Kidney epithelial cell (primary cell): ENCODE data around the gene CHST7. TPM values are rescaled to one million over a fixed set of nuclear protein-coding genes. Genes with fewer than 3 reads are reported as not detected.
"Not testable (repeated sequence)": the region's sequence is repeated elsewhere in the genome, so short reads cannot be mapped to it uniquely, and the experiment has no call there.

Experiments
- DNase-seq: peaks from one replicate; pipeline ENCODE4 v3.0.0-alpha.2; 2010; ENCODE audit warnings: low read depth
- H3K27me3 ChIP-seq: 2 replicates; pipeline ENCODE4 v1.6.0; 2011; ENCODE audit warnings: low read length; ENCODE audit not compliant: control insufficient read depth, insufficient read depth
- H3K36me3 ChIP-seq: 2 replicates; pipeline ENCODE4 v1.5.1; 2011; ENCODE audit warnings: low read length; ENCODE audit not compliant: control insufficient read depth, insufficient read depth
- H3K4me3 ChIP-seq: 2 replicates; pipeline ENCODE4 v1.5.1; 2011; ENCODE audit warnings: low read depth, mild to moderate bottlenecking, control low read depth, low read length
- CTCF ChIP-seq: IDR thresholded peaks from 2 replicates; pipeline ENCODE4 v1.5.1; 2011; ENCODE audit warnings: mild to moderate bottlenecking, moderate library complexity, low read length, control low read depth, inconsistent platforms; ENCODE audit not compliant: insufficient read depth, poor library complexity, severe bottlenecking
- total RNA-seq: library from RNA; depleted of rRNA; stranded (reverse); fragments of >200 nt; gene quantifications from 2 replicates; pipeline ENCODE4 v1.2.3, GENCODE V29; 2015

CHST7 gene, protein sequence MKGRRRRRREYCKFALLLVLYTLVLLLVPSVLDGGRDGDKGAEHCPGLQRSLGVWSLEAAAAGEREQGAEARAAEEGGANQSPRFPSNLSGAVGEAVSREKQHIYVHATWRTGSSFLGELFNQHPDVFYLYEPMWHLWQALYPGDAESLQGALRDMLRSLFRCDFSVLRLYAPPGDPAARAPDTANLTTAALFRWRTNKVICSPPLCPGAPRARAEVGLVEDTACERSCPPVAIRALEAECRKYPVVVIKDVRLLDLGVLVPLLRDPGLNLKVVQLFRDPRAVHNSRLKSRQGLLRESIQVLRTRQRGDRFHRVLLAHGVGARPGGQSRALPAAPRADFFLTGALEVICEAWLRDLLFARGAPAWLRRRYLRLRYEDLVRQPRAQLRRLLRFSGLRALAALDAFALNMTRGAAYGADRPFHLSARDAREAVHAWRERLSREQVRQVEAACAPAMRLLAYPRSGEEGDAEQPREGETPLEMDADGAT
- total RNA-seq = 5.2 and 7.7 TPM in 2 replicates

- Histone ChIP-seq H3K4me3 (peak within 1 kb of the TSS; percentile 51), H3K27me3 (peaks cover 5% of the 10 kb centered on the region), H3K36me3 (no peaks in the 10 kb centered on the region)
- TF ChIP-seq CTCF = peak; percentile 29
- DNase-seq = no peak
Observed at GRCh38 chrX:46573331-46573891, at the start of gene CHST7. TSS of gene CHST7 (plus strand) at chrX:46573765. CDS start at chrX:46573932, 167 bp downstream.

GRCh38 chrX:46528640-46529039 lies 44.9 kb upstream of the CHST7 start:
- DNase-seq, H3K36me3 ChIP-seq: not testable (repeated sequence)

DNA sequence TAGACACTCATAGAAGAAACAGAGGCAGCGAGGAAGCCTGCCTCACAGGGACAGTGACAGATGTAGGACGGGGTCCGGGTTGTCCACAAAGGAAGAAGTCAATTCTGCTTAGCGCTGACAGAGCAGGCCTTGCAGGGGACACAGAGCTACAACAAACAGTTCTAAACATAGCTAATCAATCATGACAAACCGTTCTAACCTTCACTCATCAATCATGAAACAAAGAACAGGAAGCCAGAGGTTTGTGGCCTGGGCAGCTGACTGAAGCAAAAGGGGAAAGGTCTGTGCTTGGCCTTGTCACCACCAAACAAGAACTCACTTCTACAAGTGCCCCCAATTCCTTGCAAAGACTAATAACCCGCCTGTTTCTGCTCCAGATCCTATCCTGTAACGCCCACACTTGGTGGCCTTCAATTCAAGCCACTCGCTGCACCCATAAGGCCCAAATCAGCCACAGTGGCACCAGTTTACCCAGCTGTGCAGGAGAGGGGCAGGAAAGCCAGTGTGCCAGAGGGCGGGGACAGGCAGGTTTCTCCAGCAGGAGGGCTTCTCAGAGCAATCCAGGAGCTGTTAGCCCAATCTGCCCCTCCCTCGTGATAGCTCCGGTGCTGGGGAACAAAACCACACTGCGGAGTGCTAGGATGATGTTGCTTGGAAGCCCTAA lies 43.7 kb upstream of the CHST7 start:
- H3K4me3 ChIP-seq, DNase-seq, H3K36me3 ChIP-seq, H3K27me3 ChIP-seq: not testable (repeated sequence)

More at GRCh38 chrX:46528640-46529039, 44.9 kb upstream of the CHST7 start:
- H3K27me3 ChIP-seq, H3K4me3 ChIP-seq: not testable (repeated sequence)

- H3K27me3 ChIP-seq, DNase-seq, H3K36me3 ChIP-seq, H3K4me3 ChIP-seq: not testable (repeated sequence)
Observed at GRCh38 chrX:46530404-46530908, 43.1 kb upstream of the CHST7 start.

DNA sequence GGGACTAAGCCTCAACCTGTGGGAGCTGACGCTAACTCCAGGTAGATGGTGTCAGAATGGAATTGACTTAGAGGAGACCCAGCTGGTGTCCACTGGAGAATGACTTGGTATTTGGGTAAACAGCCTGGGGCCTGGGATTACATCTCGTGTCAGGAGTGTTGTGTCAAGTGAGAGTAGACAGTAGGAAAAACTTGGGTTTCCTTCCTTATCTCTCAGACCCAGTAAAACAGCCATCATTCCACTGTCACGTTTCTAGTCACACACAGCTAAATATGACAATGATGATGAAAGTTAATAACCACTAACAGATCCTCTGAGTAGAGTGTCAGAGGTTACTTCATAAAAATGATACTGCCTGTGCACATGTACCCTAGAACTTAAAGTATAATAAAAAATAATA lies 42.1 kb upstream of the CHST7 start:
- Histone ChIP-seq H3K36me3 (no peaks in the 10 kb centered on the region), H3K4me3 (no peak overlapping the region), H3K27me3 (no peaks in the 10 kb centered on the region)
- no peak for DNase-seq
- TF ChIP-seq CTCF = no peak

GRCh38 chrX:46543441-46543840 lies 30.1 kb upstream of the CHST7 start:
- no peak for DNase-seq
- Histone ChIP-seq H3K27me3 (no peaks in the 10 kb centered on the region), H3K36me3 (no peaks in the 10 kb centered on the region), H3K4me3 (no peak overlapping the region)
- no peak for TF ChIP-seq CTCF

- not testable (repeated sequence) for H3K36me3 ChIP-seq, DNase-seq, H3K27me3 ChIP-seq
- peak overlapping the region; percentile 63 for H3K4me3 ChIP-seq
Observed at GRCh38 chrX:46544527-46544926, 29.0 kb upstream of the CHST7 start.
